Measurements from ENCODE around the gene MBNL2.
A peak's percentile ranks its signal among the peaks of the same experiment; 100 is the strongest.

MBNL2 gene

DNA sequence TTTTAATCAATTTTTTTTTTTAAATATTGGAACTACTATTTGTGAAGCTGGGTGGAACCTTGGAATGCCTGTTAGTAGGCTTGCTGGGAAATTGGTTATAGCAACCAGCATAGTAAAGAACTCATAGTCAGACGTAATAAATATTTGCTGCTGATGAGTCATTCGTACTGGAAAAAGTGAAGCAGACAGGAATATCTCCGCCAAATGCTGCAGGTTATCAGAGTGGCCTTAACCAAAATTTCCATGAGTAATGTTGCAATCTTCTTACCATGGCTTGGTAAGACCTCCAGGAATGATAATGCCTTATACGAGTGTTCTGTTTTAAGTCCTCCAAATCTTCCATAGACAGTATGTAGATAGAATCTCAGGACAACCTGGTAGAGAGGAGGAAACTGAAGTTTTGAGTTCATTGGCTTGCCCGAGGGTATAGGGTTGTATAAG, 34.2 kb downstream of the MBNL2 start:
- Mint-ChIP-seq H3K27ac (no peak overlapping the region), H3K4me3 (no peak overlapping the region), H3K9me3 (no peaks in the 10 kb centered on the region), H3K4me1 (peaks cover 33% of the 10 kb centered on the region), H3K27me3 (ENCODE audit: low read depth) (no peaks in the 10 kb centered on the region), H3K36me3 (ENCODE audit: low read depth) (peaks cover 26% of the 10 kb centered on the region)
- TF ChIP-seq, protein P1, sequence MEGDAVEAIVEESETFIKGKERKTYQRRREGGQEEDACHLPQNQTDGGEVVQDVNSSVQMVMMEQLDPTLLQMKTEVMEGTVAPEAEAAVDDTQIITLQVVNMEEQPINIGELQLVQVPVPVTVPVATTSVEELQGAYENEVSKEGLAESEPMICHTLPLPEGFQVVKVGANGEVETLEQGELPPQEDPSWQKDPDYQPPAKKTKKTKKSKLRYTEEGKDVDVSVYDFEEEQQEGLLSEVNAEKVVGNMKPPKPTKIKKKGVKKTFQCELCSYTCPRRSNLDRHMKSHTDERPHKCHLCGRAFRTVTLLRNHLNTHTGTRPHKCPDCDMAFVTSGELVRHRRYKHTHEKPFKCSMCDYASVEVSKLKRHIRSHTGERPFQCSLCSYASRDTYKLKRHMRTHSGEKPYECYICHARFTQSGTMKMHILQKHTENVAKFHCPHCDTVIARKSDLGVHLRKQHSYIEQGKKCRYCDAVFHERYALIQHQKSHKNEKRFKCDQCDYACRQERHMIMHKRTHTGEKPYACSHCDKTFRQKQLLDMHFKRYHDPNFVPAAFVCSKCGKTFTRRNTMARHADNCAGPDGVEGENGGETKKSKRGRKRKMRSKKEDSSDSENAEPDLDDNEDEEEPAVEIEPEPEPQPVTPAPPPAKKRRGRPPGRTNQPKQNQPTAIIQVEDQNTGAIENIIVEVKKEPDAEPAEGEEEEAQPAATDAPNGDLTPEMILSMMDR (IDR thresholded peaks at IDR 0.05; ENCODE audit: unreplicated experiment in 3 of 3) = no peak

- Mint-ChIP-seq H3K36me3 (ENCODE audit: low read depth) (peaks cover 26% of the 10 kb centered on the region), H3K4me1 (peaks cover 42% of the 10 kb centered on the region)
Measured at GRCh38 chr13:97257228-97257755, 35.2 kb downstream of the MBNL2 start.

GRCh38 chr13:97257800-97258799, 36.0 kb downstream of the MBNL2 start:
- Mint-ChIP-seq H3K4me3 (no peak overlapping the region), H3K27ac (no peak overlapping the region), H3K36me3 (ENCODE audit: low read depth) (peaks cover 29% of the 10 kb centered on the region), H3K4me1 (peaks cover 47% of the 10 kb centered on the region), H3K27me3 (ENCODE audit: low read depth) (no peaks in the 10 kb centered on the region), H3K9me3 (no peaks in the 10 kb centered on the region)
- TF ChIP-seq, protein P1 (IDR thresholded peaks at IDR 0.05; ENCODE audit: unreplicated experiment in 3 of 3) = no peak

More at GRCh38 chr13:97257228-97257755, 35.2 kb downstream of the MBNL2 start:
- Mint-ChIP-seq H3K27ac (no peak overlapping the region), H3K4me3 (no peak overlapping the region), H3K27me3 (ENCODE audit: low read depth) (no peaks in the 10 kb centered on the region), H3K9me3 (no peaks in the 10 kb centered on the region)
- TF ChIP-seq, protein P1 (IDR thresholded peaks at IDR 0.05; ENCODE audit: unreplicated experiment in 3 of 3) = no peak

DNA sequence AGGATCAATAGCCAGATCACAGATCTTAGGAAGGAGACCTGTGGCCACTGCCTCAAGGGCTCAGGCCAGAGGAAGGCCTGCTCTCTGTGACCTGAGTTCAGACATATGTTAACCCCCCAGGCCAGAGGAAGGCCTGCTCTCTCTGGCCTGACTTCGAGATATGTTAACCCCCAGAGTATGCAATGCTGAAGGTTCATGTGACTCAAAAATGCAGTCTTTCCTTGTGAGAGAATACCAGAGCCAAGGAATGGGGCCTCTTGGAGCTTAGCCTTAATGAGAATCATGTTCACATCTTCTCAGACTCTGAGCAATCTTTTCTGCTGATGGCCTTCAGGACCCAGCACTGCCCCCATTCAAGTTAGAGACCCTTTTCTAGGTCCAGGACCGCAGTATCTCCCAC, 36.7 kb downstream of the MBNL2 start:
- Mint-ChIP-seq H3K27ac (no peak overlapping the region), H3K36me3 (ENCODE audit: low read depth) (peaks cover 32% of the 10 kb centered on the region), H3K9me3 (no peaks in the 10 kb centered on the region), H3K4me3 (no peak overlapping the region), H3K27me3 (ENCODE audit: low read depth) (no peaks in the 10 kb centered on the region), H3K4me1 (peaks cover 49% of the 10 kb centered on the region)
- TF ChIP-seq, protein P1 (IDR thresholded peaks at IDR 0.05; ENCODE audit: unreplicated experiment in 3 of 3) = no peak

DNA sequence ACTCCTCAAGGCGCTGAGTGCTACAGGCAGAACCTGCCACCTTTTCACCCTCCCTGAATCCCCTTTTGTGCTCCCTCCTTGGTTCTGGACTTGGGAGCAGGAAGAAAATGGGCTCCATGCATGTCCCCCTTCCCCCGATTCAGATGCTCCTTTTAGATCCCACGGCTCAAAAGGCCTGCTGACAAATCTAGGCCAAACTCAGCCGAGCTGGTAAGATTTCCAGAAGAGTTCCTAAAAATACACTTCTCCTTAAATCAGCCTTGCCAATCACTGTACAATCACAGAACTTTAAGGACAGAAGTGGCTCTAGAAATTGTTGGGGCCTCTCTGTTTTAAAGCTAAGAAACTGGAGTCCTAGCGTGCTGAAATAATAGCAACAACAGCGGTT, 37.3 kb downstream of the MBNL2 start:
- TF ChIP-seq, protein P1 (IDR thresholded peaks at IDR 0.05; ENCODE audit: unreplicated experiment in 3 of 3) = no peak
- Mint-ChIP-seq H3K4me3 (no peak overlapping the region), H3K27me3 (ENCODE audit: low read depth) (no peaks in the 10 kb centered on the region), H3K27ac (peak overlapping the region; percentile 23 to 64 (median 55)), H3K9me3 (no peaks in the 10 kb centered on the region), H3K4me1 (peaks cover 49% of the 10 kb centered on the region), H3K36me3 (ENCODE audit: low read depth) (peaks cover 32% of the 10 kb centered on the region)

All from nephron (organoid).